ENCODE results near the gene NR1I3. TPM values are rescaled to one million over a fixed set of nuclear protein-coding genes. Genes with fewer than 3 reads are reported as not detected.

NR1I3 gene
- total and polyA plus RNA-seq, 8 donors: 0.48 to 1.5 (median 1.2) TPM; not detected in 2

GRCh38 chr1:161265305-161265704 lies 27.3 kb upstream of the NR1I3 start:
- Histone ChIP-seq H3K27ac (no peak overlapping the region), H3K9me3 (no peaks in the 10 kb centered on the region), H3K36me3 (no peaks in the 10 kb centered on the region), H3K4me3 (no peak overlapping the region), H3K27me3 (peaks cover 0 to 27% of the 10 kb centered on the region in 2 donors), H3K4me1 (no peaks in the 10 kb centered on the region)
- intact Hi-C loops (cut with DNase I): no loop called here
- no peak for DNase-seq
- ATAC-seq: no peak
- TF ChIP-seq CTCF (IDR thresholded peaks at IDR 0.05): no peak

GRCh38 chr1:161261261-161262235 lies 23.5 kb upstream of the NR1I3 start:
- peaks cover 18 to 61% of the 10 kb centered on the region in 2 donors for H3K27me3 ChIP-seq
- no peak overlapping the region for H3K4me3 ChIP-seq
- TF ChIP-seq CTCF (IDR thresholded peaks at IDR 0.05): no peak
- intact Hi-C loops (cut with DNase I): no loop called here
- ATAC-seq (no peak), DNase-seq (peak in 1 of 4 donors; percentile 4)
- H3K36me3 ChIP-seq: no peaks in the 10 kb centered on the region
- peaks cover 0 to 12% of the 10 kb centered on the region in 2 donors for H3K9me3 ChIP-seq
- no peak overlapping the region for H3K27ac ChIP-seq
- peaks cover 4 to 9% of the 10 kb centered on the region in 2 donors for H3K4me1 ChIP-seq

- TF ChIP-seq CTCF (IDR thresholded peaks at IDR 0.05): no peak
- peaks cover 0 to 18% of the 10 kb centered on the region in 2 donors for H3K9me3 ChIP-seq
Observed at GRCh38 chr1:161260376-161261260, 22.6 kb upstream of the NR1I3 start.

GRCh38 chr1:161259765-161260164 lies 21.8 kb upstream of the NR1I3 start:
- Histone ChIP-seq H3K36me3 (no peaks in the 10 kb centered on the region), H3K4me3 (no peak overlapping the region), H3K4me1 (peaks cover 4 to 9% of the 10 kb centered on the region in 2 donors), H3K27me3 (peaks cover 18 to 53% of the 10 kb centered on the region in 2 donors), H3K9me3 (peaks cover 0 to 18% of the 10 kb centered on the region in 2 donors), H3K27ac (no peak overlapping the region)
- no peak for TF ChIP-seq CTCF (IDR thresholded peaks at IDR 0.05)
- no peak for DNase-seq
- no peak for ATAC-seq
- intact Hi-C loops (cut with DNase I): no loop called here

More at GRCh38 chr1:161260376-161261260, 22.6 kb upstream of the NR1I3 start:
- Histone ChIP-seq H3K27me3 (peaks cover 18 to 59% of the 10 kb centered on the region in 2 donors), H3K36me3 (no peaks in the 10 kb centered on the region), H3K4me3 (no peak overlapping the region), H3K27ac (no peak overlapping the region), H3K4me1 (peaks cover 4 to 9% of the 10 kb centered on the region in 2 donors)
- DNase-seq: peak in 1 of 4 donors; percentile 3
- peak; percentile 61 for ATAC-seq
- intact Hi-C loops (cut with DNase I): no loop called here
